ES-I3 (cell line): Measurements from ENCODE around the gene ING5.

Experiments used
- H3K36me3 ChIP-seq: 2 replicates; pipeline ENCODE4 v1.6.1; 2013; ENCODE audit warnings: mild to moderate bottlenecking, low read length, control low read depth, moderate library complexity; ENCODE audit not compliant: insufficient read depth
- H3K4me1 ChIP-seq: 2 replicates; pipeline ENCODE4 v1.6.1; 2013; ENCODE audit warnings: mild to moderate bottlenecking, control low read depth, low read length; ENCODE audit not compliant: insufficient read depth
- H3K9ac ChIP-seq: 2 replicates; pipeline ENCODE4 v1.6.1; 2013; ENCODE audit warnings: low read depth, mild to moderate bottlenecking, low read length, moderate library complexity
- H3K9me3 ChIP-seq: 2 replicates; pipeline ENCODE4 v1.6.1; 2013; ENCODE audit warnings: mild to moderate bottlenecking, low read length, moderate library complexity; ENCODE audit not compliant: control insufficient read depth, insufficient read depth

The ING5 gene

GRCh38 chr2:241666627-241667400 is 35.0 kb upstream of the ING5 start:
- H3K9ac ChIP-seq, result no peak overlapping the region
- no peaks in the 10 kb centered on the region for H3K9me3 ChIP-seq
- H3K36me3 ChIP-seq, result peaks cover 6% of the 10 kb centered on the region; the same call in 1 of the 2 replicates
- 0 out of 2 replicates have a peak, but pooled peaks cover 5% of the 10 kb centered on the region for H3K4me1 ChIP-seq

- peaks cover 5% of the 10 kb centered on the region; the same call in 1 of the 2 replicates for H3K36me3 ChIP-seq
- no peaks in the 10 kb centered on the region for H3K9me3 ChIP-seq
- no peak overlapping the region for H3K9ac ChIP-seq
- H3K4me1 ChIP-seq, result 0 out of 2 replicates have a peak, but pooled peaks cover 5% of the 10 kb centered on the region
Measured at GRCh38 chr2:241668354-241668753, 33.5 kb upstream of the ING5 start.

GRCh38 chr2:241668839-241669238 is 33.0 kb upstream of the ING5 start:
- H3K36me3 ChIP-seq, result peaks cover 5% of the 10 kb centered on the region; the same call in 1 of the 2 replicates

GRCh38 chr2:241670333-241671110 is 31.3 kb upstream of the ING5 start:
- Histone ChIP-seq H3K9me3 (no peaks in the 10 kb centered on the region), H3K36me3 (peaks cover 5% of the 10 kb centered on the region; the same call in 1 of the 2 replicates)

More at GRCh38 chr2:241668839-241669238, 33.0 kb upstream of the ING5 start:
- Histone ChIP-seq H3K9ac (no peak overlapping the region), H3K9me3 (no peaks in the 10 kb centered on the region), H3K4me1 (0 out of 2 replicates have a peak, but pooled peaks cover 5% of the 10 kb centered on the region)

DNA sequence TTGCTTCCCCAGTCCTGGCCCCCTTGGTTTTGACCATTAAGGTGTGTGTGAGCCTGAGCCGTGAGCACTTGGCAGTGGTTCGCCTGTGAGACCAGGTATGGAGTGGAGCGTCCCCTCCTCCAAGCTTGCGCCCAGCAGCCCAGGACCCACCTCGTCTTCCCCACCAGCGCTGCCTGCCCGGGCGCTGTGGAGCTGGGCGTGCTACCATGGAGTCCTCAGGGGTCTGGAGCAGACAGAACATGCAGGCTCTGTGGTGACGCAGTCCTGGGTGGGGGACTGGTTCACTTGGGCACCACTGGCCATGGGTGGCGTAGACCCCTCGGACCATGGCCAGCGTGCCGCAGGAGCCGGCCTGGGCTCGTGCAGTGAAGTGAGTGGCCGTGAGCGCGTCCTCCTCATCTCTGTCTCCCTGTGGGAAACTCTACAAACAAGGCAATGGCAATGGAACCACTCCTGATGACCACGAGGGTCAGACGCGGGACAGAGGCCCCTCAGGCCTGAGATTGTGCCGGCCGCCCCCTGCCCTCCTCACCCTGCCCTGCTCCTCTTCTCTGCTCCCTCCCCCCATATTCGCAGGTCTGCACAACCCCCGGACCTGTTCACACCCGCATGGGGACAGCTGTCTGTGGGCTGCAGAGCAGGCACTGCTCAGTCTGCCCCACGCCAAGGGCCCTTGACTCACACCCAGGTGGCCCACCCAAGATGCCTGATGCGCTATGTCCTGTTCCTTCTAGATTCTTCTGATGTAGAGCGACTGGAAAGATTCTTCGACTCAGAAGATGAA is 30.2 kb upstream of the ING5 start:
- H3K9ac ChIP-seq, result no peak overlapping the region
- no peaks in the 10 kb centered on the region for H3K9me3 ChIP-seq
- peaks cover 4% of the 10 kb centered on the region; the same call in 1 of the 2 replicates for H3K36me3 ChIP-seq
- H3K4me1 ChIP-seq, result no peaks in the 10 kb centered on the region

More at GRCh38 chr2:241670333-241671110, 31.3 kb upstream of the ING5 start:
- Histone ChIP-seq H3K9ac (no peak overlapping the region), H3K4me1 (no peaks in the 10 kb centered on the region)

DNA sequence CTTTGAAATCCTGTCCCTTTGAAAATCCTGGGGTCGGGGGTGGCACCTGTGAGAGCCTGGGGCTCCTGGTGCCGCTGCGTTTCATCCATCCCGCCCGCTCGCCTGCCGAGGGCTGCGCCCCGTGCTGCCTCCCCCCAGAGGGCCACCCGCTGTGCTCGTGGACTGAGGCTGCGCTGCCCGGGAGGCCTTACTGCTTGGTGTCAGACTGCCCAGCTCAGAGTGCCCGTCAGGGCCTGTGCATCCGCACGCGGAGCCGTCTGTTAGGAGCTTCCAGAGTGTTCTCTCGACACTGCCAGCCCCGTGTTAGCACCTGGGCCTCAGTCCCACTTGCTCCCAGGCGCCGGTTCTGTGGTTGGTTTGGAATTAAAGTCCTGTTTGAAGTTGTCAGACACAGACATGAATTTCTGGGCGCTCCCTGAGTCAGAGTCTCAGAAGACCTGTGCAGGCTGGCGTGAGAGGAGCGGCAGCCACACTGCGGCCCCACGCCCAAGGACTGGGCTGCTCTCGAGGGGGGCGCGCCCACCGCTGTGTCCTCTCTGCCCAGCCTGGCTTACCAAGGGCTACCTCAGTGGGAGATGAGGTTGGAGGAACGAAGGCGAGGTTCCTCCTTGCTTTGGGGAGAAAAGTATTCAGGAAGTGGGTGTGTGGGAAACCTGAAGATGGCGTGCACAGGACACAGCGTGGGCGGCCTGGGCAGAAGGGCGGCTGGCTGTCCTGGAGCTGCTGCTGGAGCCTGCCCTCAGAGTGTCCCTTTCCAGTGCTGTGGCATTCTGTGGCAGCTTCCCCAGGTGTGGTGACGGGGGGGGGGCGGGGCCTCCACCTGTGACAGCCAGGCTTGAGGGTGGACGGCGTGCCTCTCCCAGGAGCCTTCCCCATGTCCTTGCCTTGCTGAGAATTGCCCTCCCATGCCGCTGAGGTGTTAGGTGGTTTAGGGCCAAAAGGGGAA is 29.3 kb upstream of the ING5 start:
- H3K4me1 ChIP-seq, result no peaks in the 10 kb centered on the region
- no peak overlapping the region for H3K9ac ChIP-seq
- H3K36me3 ChIP-seq, result peaks cover 3% of the 10 kb centered on the region; the same call in 1 of the 2 replicates
- H3K9me3 ChIP-seq, result no peaks in the 10 kb centered on the region

- no peaks in the 10 kb centered on the region for H3K4me1 ChIP-seq
- H3K9ac ChIP-seq, result no peak overlapping the region
- no peaks in the 10 kb centered on the region for H3K9me3 ChIP-seq
- peaks cover 3% of the 10 kb centered on the region; the same call in 1 of the 2 replicates for H3K36me3 ChIP-seq
Measured at GRCh38 chr2:241673189-241673663, 28.6 kb upstream of the ING5 start.

DNA sequence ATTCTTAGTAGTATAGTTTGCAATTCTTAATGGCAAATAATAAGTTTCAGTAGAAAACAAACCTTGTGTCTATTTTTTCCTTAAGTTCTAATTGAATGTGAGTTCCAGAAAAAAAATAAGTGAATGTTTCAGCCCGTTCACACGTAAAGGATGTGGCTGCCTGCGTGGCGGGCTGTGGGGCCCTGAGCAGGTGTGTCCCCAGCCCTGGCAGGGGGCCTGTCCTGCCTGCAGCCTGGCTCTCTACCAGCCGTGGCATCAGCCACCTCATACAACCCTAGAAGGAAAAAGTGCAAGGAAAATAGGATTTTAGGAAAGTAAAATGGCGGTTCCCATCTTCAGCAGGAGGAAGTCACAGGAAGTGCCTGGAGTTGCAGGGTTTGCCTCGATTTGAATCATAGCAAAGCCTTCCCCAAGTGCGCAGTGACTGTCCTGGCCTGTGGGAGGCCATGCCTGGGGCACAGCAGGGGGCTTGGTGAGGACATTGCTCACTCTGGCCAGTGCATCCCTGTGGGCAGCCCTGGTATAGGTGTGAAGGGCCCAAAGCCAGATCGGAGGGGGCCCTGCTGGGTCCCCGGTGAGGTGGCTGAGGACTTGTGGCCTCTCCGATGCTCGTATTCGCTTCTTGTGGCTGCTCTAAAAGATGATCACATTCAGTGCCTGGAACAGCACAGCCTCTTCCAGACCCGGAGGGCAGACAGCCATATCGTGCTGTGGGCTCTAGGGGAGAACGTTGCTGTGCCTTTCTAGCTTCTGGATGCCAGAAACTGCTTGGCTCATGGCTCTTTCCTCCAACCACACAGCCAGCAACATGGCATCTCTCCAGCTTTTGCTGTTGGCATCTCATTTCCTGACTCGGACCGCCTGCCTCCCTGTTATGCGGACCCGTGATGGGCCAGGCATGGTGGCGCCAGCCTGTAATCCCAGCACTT is 27.8 kb upstream of the ING5 start:
- H3K9me3 ChIP-seq, result no peaks in the 10 kb centered on the region
- no peaks in the 10 kb centered on the region for H3K4me1 ChIP-seq
- H3K36me3 ChIP-seq, result peaks cover 5% of the 10 kb centered on the region
- no peak overlapping the region for H3K9ac ChIP-seq

DNA sequence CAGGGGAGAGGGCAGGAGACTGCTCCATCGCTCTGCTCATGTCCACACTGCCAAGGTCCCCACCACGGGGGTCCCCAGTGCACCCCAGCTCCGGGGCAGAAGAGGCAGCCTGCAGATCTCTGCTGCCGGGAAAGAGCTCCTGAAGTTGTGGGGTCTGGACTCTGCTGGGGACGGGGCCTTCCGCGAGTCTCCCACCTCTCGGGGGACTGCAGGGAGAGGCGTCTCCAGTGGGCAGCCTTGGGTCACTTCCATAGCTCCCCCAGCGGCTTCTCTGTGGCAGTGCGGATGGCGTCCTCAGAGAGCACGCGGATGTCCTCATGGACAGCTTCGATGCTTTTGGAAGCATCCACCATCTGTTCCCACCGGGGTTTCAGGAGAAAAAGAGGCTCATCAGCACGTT is 26.0 kb upstream of the ING5 start:
- Histone ChIP-seq H3K9me3 (no peaks in the 10 kb centered on the region), H3K4me1 (no peaks in the 10 kb centered on the region), H3K9ac (no peak overlapping the region), H3K36me3 (peaks cover 7% of the 10 kb centered on the region)

- H3K9ac ChIP-seq, result no peak overlapping the region
- H3K9me3 ChIP-seq, result no peaks in the 10 kb centered on the region
- H3K36me3 ChIP-seq, result peaks cover 7% of the 10 kb centered on the region
- no peaks in the 10 kb centered on the region for H3K4me1 ChIP-seq
Measured at GRCh38 chr2:241676665-241677064, 25.2 kb upstream of the ING5 start.

- H3K9me3 ChIP-seq, result no peaks in the 10 kb centered on the region
- no peak overlapping the region for H3K9ac ChIP-seq
- no peaks in the 10 kb centered on the region for H3K4me1 ChIP-seq
- peaks cover 7% of the 10 kb centered on the region for H3K36me3 ChIP-seq
Measured at GRCh38 chr2:241677392-241677791, 24.4 kb upstream of the ING5 start.

GRCh38 chr2:241678307-241678706 is 23.5 kb upstream of the ING5 start:
- Histone ChIP-seq H3K4me1 (no peaks in the 10 kb centered on the region), H3K9me3 (no peaks in the 10 kb centered on the region), H3K9ac (no peak overlapping the region), H3K36me3 (peaks cover 7% of the 10 kb centered on the region)
